GM18505 (cell line): ENCODE results near the gene CRTAC1.

Experiments used
- ATAC-seq: cut with Tn5 transposase; IDR thresholded peaks from one replicate; pipeline ENCODE4 v1.9.1; 2021; ENCODE audit not compliant: unreplicated experiment
- POLR2A ChIP-seq: IDR thresholded peaks from 4 replicates; pipeline ENCODE4 v1.6.1; 2011; ENCODE audit warnings: borderline replicate concordance; ENCODE audit not compliant: insufficient read depth, insufficient read length; ENCODE audit errors: extremely low read depth

CRTAC1 gene

GRCh38 chr10:97883092-97883485 lies 147.3 kb downstream of the CRTAC1 start:
- no peak for ATAC-seq
- TF ChIP-seq POLR2A, result no peak

DNA sequence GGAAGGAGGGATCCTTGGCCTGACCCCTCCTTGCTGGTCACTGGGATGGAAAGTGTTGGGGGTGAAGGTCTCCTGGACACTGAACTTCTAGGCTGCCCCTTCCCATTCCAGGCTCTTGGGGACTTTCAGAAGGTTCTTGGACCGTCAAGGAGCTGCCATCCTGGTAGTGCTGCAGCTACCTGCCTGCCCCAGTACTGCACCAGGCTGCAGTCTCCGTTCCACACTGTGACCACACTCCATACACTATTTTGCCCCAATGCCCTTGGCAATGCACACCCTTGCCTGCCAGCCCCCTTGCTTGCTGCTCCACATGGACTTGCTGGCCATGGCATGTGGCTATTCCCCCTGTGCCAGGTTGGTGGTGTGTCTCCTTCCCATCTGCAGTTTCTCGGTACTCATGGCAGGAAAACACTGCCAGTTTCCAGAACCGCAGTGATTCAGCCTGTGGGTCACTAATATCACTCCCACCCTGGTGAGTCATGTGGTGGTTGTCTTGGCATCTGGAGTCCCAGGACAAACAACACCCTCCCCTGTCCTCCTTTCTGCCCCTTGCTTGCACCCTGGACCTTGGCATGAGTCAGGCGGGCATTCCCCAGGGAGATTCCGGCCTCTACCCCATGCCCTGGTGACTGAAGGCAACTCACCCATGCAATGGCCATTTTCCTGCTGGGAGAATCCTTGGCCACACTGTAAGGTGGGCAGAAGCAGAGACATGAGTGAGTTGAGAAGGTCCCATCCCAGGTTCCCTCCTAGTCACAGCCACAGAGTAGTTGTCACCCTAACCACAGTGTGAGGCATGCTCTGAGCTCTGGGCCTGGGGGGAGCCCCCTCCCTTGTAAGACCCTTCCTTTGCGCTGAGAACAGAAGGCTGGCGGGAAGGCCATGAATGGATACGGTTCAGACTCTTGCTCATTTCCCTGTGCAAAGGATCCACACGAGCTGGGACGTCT lies 148.0 kb downstream of the CRTAC1 start:
- no peak for TF ChIP-seq POLR2A
- no peak for ATAC-seq

DNA sequence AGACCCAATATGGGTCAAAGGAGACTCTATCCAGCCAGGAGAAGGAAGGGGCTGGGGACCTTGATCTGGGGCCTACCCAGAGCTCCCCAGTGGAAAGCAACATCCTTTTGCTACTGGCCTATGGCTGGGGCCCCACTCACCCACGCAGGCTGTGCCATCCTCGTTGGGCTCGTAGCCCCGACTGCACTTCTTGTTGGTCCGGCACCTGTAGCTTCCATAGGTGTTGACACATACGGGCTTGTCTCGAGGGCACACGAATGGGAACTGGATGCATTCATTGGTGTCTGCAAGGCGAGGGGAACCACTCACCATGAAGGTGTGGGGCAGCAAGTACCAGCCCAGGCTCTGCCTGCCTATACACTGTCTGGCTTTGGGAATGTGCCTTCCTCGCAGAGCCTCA lies 150.3 kb downstream of the CRTAC1 start:
- TF ChIP-seq POLR2A, result no peak
- ATAC-seq, result no peak

DNA sequence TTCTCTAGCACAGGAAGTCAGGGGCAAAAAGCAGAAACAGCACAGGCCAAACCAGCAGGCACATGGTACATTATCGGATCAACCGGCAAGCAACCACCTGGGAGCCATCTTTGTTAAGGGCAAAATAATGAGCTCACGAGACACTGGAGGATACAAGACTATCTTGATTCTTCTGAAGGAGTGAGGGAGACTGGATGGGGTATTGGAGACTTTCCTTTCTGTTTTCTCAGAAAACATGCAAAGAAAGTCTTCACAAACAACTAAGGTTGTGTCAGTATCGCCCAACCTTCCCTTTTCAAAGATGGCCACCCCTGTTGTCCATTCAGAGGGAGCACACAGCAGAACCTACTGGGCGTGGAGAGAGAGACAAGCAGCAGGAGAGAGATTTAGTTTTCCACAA lies 151.2 kb downstream of the CRTAC1 start:
- ATAC-seq, result no peak
- TF ChIP-seq POLR2A, result no peak

GRCh38 chr10:97876402-97876801 lies 154.0 kb downstream of the CRTAC1 start:
- no peak for ATAC-seq
- TF ChIP-seq POLR2A, result no peak

GRCh38 chr10:97875391-97875790 lies 155.0 kb downstream of the CRTAC1 start:
- no peak for ATAC-seq
- TF ChIP-seq POLR2A, result no peak

- ATAC-seq, result no peak
- no peak for TF ChIP-seq POLR2A
Observed at GRCh38 chr10:97874332-97874731, 156.1 kb downstream of the CRTAC1 start.

GRCh38 chr10:97873569-97873968 lies 156.9 kb downstream of the CRTAC1 start:
- TF ChIP-seq POLR2A, result no peak
- ATAC-seq, result no peak

GRCh38 chr10:97870990-97871389 lies 159.4 kb downstream of the CRTAC1 start:
- no peak for ATAC-seq
- TF ChIP-seq POLR2A, result no peak

DNA sequence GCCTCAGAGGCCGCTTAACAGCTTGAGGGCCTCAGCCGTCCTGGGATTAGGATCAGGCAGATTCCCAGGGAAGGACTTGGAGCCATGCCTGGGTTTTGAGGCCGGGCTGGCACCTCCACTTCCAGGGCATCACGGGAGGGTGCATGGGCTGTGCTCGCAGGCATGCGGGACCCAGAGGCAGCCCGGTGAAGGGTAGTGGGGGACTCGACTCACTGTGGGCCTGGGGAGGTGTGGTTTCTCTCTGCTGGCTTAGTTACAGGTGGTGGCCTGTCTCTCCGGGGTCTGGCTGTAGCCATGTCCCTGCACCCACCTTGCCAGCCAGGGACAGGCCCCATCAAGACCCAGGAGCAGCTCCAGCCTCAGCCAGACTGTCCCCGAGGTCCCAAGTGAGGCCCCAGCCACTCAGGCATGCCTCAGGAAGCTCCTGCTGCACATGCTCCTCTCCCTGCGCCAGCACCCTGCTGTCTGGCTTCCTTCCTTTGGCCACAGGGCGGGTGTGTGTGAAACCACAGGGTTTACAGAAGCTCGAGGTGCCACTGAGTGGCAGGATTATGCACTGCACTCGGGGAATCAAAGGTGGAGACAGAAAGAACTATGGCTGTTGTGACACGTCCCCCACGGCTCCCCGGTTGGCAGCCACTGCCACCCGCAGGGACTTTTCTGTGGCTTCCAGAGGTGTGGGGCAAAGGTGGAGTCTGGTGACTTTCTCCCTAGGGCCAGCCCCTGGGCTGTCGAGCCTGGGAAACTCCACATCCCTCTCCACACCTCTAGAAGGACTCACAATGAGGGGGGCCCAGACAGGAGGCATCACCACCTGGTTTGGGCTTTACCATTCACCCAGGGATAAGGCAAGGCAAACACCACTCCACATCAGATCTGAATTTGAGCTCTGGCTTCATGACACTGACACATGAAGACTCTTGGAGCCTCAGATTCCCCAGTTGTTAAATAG lies 161.1 kb downstream of the CRTAC1 start:
- peak; percentile 90 for ATAC-seq
- TF ChIP-seq POLR2A, result no peak

- no peak for ATAC-seq
- no peak for TF ChIP-seq POLR2A
Observed at GRCh38 chr10:97868134-97868685, 162.2 kb downstream of the CRTAC1 start.

- no peak for TF ChIP-seq POLR2A
- ATAC-seq, result no peak
Observed at GRCh38 chr10:97867220-97867800, 163.1 kb downstream of the CRTAC1 start.
